ENCODE data around the gene CXCR1. TPM values are rescaled to one million over a fixed set of nuclear protein-coding genes. Genes with fewer than 3 reads are reported as not detected.

The CXCR1 gene
- total RNA-seq: not detected in 2 replicates

DNA sequence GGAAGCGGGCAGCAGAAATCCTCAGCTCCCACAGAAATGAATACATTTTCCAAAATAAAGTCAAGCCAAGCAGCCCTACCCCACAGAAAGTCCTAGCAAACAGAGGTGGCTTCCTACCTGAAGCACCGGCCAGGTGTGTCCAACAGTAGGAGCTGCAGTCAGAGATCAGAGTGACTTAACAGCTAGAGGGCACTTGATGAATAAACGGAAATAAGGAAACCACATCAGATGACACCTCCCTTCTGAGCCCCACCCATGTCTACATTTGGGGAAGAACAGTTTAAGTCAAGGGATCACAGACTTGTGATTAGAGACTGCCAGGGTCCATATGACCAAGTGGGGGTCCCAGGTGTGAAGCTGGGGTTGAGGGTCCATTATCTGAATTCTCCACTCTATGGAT is at the start of gene CXCR1:
Gene CXCR1, minus strand, starts transcription at position 172 of the 400 bp plus-strand sequence. CDS start 1,751 bp downstream, outside the sequence.

GRCh38 chr2:218125626-218126080 is 41.1 kb downstream of the CXCR1 start, which contains the start of gene CXCR2:
TSS of gene CXCR2 (plus strand) at chr2:218126028. CDS start at chr2:218134802, 8,774 bp downstream.

Other genes starting within 250 kb of the CXCR1 start
- gene TNS1, start 164.0 kb downstream of the CXCR1 start, total RNA-seq: 37.0 and 38.2 TPM in 2 replicates
- not detected in 2 replicates for gene RUFY4, start 97.7 kb downstream of the CXCR1 start, total RNA-seq
- not detected in 2 replicates for gene CXCR2, start 40.9 kb downstream of the CXCR1 start, total RNA-seq
- 541 and 551 TPM in 2 replicates for gene ARPC2, start 50.2 kb upstream of the CXCR1 start, total RNA-seq
- 0.07 and 0.40 TPM in 2 replicates for gene GPBAR1, start 94.1 kb upstream of the CXCR1 start, total RNA-seq
- gene AAMP, start 103.2 kb upstream of the CXCR1 start, total RNA-seq: 87.4 and 97.3 TPM in 2 replicates
- gene PNKD, start 103.6 kb upstream of the CXCR1 start, total RNA-seq: 14.2 and 21.2 TPM in 2 replicates
- 90.4 and 119 TPM in 2 replicates for gene TMBIM1, start 125.5 kb upstream of the CXCR1 start, total RNA-seq
- gene CATIP, start 189.9 kb upstream of the CXCR1 start, total RNA-seq: not detected in 2 replicates
- gene SLC11A1, start 215.3 kb upstream of the CXCR1 start, total RNA-seq: 0.13 TPM in 1 of 2 replicates, not detected in the other
- 58.5 and 63.2 TPM in 2 replicates for gene CTDSP1, start 232.9 kb upstream of the CXCR1 start, total RNA-seq